GM18498 (cell line): ENCODE results near the gene TECPR2.

ENCODE experiments used
- ATAC-seq: cut with Tn5 transposase; IDR thresholded peaks from one replicate; pipeline ENCODE4 v1.9.1; 2021; ENCODE audit warnings: mild to moderate bottlenecking, moderate library complexity; ENCODE audit not compliant: unreplicated experiment

Gene TECPR2

DNA sequence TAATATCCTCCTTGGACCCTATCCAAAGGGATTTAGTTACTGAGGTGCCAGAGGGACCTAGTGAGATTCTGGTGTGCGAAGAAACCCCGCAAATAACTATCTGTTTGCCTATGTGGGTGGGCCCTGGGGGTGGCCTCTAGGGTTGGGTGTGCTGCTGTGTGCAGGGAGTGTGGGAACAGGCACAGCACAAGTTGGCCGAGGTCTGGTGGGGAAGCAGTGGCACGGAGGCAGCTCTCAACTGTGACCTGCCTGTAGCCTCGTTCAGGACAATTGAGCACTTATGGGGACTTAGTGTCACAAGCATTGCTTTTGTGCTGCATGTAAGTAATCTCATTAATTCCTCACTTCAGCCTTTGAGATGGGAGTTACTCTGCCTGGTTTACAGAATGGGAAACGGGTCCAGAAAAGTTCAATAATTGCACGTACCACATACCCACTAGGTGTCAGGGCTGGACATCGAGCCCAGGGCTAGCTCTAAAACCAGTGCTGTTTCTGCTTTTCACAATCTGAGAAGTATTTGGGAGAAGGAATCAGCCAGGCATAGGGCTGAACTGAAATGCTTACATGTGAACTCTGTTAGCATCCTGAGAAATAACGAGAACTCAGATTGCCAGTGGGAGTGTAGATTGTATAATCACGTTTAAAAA is 58.8 kb downstream of the TECPR2 start:
- no peak for ATAC-seq

DNA sequence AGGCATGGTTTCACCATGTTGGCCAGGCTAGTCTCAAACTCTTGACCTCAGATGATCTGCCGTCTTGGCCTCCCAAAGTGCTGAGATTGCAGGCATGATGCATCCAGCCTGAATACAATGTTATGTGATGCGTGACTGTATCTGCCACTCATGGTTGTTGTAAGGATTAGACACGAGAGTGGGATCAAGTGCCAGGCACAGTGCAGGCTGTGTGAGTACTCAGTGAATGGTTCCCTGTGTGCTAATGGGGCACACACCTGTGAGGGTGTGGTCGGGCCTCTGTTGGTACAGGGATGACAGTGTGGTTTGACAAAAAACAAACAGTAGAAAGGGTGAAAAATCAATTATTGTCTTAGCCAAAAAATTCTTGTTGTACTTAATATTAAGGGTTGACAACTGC is 61.8 kb downstream of the TECPR2 start:
- no peak for ATAC-seq

DNA sequence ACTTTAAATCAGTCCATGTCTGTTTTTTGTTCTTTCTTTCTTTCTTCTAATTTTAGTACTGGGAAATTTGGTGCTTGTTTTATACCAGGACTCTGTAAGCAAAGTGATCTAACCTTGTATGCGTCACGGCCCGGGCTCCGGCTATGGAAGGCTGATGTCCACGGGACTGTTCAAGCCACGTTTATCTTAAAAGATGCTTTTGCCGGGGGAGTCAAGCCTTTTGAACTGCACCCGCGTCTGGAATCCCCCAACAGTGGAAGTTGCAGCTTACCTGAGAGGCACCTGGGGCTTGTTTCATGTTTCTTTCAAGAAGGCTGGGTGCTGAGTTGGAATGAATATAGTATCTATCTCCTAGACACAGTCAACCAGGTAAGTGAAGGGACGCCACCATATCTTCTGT is 62.2 kb downstream of the TECPR2 start:
- ATAC-seq = no peak

DNA sequence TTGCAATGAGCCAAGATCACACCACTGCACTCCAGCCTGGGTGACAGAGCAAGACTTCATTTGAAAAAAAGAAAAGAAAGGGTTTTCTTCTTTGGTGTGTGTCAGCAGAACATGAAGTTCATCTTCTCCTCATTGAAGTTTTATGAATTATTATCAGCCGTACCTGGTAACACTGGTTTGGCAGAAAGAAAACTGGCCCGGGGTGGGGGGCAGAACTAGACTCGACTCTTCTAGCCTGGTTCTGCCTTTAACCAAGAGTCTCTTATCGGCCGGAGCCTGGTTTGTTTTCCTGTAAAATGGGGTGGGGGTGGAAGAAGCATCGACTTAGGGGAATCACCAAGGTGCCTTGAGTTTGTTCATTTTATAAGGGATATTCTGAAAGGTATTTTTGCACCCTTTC is 64.1 kb downstream of the TECPR2 start:
- ATAC-seq = no peak

DNA sequence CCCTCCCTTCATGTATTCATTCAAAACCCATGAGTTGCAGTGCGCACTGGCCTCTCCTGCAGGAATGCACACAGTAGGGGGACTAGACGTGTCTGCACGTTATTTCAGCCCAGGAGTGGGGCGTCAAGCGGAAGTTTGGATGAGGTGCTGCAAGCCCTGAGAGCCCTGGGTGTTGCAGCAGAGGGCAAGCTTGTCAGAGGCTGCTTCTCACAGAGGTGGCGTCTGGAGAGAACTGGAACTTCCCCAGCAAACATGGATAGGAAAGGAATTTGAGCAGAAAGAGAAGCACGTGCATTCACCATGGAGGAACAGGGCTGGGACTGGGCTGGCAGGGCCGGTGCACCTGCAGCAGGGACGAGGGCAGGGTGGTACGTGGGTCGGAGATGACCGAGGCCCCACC is 64.9 kb downstream of the TECPR2 start:
- no peak for ATAC-seq

DNA sequence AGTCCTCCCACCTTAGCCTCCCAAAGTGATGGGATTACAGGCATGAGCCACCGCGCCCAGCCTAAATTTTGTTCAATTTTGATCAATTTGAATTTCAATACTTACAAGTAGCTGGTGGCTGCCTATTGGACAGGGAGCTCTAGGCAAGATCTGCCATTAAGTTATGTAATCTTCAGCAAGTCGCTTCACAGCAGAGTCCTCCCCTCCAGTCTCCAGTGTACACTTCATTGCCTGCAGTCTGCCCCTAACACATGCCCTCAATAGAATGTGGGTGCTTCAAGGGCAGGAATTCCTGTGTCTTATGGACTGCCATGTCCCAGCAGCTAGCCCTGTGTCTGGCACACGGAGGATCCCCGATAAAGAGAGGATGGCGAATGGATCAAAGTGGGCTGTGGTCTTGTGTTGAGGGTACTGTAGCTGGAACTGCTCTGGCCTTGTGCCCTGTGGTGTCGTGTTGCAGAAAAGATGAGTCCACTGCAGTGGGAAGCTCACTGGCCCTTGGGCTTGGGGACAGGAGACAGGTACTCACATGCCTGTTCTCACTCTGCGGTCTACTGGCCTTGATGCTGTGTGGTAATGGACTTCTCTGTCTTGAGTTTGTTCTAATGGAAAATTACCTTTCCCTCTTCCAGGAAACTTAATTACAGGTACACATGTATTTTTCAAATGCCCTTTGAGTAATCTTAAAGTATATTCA is 67.6 kb downstream of the TECPR2 start:
- no peak for ATAC-seq

DNA sequence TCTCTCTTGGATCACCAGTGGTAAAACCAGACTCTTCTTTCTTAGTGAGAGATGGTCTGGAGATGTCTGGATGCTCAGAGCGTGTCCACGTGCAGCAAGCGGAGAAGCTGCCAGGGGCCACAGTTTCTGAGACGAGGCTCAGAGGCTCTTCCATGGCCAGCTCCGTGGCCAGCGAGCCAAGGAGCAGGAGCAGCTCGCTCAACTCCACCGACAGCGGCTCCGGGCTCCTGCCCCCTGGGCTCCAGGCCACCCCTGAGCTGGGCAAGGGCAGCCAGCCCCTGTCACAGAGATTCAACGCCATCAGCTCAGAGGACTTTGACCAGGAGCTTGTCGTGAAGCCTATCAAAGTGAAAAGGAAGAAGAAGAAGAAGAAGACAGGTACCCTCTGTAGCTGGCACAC is 69.0 kb downstream of the TECPR2 start:
- no peak for ATAC-seq

DNA sequence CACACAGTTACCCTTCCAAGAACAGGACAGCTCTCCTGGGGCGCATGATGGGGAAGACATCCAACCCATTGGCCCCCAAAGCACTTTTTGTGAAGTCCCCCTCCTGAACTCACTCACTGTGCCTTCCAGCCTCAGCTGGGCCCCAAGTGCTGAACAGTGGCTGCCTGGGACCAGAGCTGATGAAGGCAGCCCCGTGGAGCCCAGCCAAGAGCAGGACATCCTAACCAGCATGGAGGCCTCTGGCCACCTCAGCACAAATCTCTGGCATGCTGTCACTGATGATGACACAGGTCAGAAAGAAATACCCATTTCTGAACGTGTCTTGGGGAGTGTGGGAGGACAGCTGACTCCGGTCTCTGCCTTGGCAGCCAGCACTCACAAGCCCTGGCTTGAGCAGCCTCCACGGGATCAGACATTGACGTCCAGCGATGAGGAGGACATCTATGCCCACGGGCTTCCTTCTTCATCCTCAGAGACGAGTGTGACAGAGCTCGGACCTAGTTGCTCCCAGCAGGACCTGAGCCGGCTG is 72.0 kb downstream of the TECPR2 start:
- ATAC-seq = no peak

DNA sequence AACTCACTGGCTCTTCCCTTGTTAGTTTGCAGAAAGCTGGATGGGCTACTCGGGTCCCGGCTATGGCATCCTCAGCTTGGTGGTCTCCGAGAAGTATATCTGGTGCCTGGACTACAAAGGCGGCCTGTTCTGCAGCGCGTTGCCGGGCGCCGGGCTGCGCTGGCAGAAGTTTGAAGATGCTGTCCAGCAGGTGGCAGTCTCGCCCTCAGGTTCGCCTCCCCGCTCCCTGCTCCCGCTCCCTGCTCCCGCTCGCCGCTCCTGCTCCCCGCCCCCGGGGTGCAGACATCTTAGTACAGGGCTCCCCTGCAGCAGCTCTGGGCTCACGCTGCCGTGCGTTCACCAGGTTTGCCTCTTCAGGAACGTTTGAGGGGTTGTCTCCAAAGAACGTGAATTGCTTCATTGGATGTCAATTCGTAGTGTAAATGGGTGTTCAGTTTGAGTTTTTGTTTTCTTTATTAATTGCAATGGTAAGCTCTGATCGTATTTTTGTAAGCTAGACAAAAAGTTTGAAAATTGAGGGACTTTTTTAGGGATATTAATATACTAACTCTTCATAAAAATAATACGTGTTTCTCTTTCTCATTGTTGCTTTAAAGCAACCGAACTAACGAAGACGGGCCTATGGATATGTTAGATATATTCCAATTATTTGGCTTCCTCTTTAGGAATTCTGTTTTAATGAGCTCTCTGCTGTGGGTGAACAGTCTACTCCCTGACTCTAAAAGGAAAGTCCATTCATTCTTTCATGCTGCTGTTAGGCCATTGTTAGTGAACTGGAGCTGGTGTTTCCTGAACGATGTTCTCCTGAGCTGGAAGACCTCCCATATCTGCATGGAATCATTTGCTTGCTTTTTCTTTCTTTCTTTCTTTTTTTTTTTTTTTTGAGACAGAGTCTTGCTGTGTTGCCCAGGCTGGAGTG is 75.5 kb downstream of the TECPR2 start:
- no peak for ATAC-seq

DNA sequence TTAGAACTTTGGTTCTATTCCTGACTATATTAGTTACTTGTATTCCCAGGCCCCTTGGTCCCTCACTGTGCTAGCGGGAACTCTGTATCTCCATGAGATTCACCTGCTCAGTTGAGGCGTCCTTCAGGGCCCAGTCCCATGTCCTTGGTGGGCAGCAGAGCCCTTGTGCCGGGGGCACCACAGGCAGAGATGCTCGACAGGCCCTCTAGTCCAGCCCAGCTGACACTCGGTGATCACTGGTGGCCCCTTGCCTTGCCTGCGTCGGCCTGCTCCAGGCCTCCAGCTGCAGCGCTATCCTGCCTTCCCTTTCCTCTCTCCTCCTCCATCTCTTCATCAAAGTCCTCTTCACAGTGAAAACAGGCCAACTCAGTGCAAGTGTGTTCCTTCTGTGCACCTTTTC is 76.8 kb downstream of the TECPR2 start:
- no peak for ATAC-seq

DNA sequence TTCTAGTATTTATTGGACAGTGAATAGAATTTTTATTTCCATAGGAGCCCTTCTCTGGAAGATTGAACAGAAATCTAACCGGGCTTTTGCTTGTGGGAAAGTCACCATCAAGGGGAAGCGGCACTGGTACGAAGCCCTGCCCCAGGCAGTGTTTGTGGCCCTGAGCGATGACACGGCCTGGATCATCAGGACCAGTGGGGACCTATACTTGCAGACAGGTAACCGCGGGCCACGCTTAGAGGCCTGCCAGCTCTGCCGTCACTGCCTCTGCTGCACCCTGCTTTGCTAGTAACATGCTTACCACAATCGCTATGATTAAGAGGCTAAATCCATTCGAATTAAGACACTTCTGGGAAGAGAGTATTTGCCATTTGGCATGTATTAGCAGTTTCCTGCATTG is 77.7 kb downstream of the TECPR2 start:
- ATAC-seq = no peak

DNA sequence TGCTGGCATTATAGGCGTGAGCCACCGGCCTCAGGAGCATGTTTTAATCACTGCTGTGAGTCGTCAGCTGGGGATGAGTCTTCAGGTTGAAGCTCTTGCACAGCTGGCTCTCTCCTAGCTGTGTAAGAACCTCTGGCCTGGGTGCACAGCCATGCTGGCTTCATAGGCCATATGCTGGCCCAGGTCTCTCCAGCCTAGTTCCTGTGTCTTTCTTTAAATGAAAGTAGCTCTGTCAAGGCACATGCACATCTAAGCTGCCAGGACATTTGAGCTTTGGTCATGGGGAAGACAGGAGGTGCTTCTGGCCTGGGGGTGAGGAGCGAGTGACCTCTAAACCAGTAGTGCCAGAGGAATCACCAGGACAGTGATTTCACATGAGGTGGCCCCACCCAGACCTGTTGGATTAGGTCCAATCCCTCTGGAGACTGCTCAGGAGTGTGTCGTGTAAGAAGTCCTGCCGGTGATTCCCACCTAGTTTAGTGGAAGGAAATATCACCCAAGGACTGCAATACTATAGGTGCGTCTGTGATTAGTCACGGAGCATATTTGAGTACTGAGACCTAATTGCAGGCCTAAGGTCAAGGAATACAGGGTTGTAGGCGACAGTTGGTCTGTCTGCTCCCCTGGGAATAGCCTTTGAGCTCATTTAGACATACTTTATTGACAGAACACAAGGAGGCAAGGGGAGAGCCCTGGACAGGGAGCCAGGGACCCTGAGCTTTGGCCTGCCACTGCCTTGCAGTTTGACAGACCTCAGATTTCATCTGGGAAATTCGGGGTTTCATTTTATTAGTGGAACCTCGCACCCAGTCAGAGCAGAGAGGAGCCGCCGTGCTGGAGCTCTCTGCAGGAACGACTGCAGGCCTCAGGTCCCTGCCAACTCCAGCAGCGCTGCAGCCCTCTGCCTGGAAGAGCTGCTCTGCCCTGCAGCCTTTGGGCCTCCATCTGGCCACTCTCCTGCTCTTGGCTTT is 79.8 kb downstream of the TECPR2 start:
- no peak for ATAC-seq

DNA sequence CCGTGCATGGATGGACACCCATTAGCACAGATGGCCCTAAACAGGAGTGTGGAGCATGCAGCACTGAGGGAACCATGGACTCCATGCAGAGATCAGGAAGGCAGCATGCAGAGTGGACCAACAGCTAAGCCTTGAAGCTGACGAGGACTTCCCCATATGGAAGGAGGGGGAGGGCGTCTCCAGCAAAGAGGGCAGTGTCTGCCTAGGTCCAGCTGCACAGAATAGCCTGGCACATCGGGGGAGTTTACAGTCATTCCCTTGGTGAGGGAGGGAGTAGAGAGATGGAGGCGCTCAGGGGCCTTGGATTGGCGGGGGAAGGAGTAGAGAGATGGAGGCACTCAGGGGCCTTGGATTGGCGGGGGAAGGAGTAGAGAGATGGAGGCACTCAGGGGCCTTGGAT is 82.3 kb downstream of the TECPR2 start:
- no peak for ATAC-seq

DNA sequence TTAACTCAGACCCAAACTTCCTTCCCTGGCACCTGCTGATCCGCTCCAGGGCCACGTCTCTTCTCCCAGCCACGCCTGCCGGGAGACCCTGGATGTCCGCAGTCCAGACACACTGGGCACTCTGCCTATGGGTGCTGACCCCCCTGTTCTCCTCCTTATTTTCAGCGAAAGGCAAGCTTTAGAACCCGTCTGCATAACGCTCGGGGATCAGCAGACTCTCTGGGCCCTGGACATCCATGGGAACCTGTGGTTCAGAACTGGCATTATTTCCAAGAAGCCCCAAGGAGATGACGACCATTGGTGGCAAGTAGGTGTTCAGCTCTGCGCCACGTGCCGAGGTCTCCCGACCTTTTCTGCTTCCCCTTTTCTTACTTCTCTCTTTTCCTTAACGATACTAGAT is 82.9 kb downstream of the TECPR2 start:
- no peak for ATAC-seq

DNA sequence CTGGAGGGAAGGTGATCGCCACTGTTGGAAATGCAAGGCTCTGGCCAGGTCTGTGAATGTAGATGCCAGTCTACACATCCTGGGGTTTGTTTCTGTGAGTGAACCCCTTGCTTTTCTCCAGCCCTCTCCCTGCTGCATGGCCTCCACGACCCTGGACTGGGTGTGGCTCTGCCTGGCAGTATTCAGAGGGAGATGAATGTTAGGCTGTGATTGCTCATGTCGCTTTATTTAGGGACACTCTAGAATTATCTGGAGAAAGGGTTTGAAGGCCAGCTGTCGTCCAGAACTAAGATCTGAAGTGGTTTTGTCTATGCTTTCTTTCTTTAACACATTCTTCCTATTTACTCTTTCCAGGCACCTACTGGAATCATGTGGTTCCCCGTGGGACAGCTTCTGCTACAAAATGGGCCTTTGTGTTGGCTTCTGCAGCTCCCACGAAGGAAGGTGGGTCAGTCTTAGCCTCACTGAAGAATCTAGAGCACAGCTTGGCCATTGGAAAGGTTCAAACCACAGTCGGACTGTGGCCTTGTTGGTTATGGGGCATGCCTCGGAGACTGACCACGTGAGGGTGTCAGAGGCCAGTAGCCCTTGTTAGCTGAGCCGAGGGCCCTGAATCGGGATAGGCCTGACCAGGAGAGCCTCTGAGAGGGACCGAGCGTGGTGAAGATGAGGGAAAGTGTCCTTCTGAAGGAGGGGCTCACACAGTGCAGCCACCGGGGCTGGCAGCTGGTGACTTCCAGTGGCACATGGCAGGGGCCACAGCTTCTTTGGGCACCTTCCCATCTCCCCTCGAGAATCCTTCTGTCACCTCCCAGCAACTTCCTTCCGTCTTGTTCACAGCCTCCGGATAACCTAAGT is 87.7 kb downstream of the TECPR2 start:
- ATAC-seq = no peak

DNA sequence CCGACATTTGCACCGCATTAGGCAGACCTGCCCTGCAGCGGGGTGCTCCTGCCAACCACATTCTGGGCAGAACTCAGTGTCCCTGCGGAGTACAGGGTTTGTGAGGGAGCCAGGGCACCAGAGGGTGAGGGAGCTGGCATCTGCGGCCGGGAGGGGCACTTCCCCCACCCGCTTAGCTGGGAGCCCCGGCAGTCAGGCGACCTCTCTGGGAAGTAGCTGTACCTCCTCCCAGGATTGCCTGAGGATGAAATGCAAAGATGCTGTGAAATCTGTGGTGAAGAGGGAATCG is 88.3 kb downstream of the TECPR2 start:
- no peak for ATAC-seq

DNA sequence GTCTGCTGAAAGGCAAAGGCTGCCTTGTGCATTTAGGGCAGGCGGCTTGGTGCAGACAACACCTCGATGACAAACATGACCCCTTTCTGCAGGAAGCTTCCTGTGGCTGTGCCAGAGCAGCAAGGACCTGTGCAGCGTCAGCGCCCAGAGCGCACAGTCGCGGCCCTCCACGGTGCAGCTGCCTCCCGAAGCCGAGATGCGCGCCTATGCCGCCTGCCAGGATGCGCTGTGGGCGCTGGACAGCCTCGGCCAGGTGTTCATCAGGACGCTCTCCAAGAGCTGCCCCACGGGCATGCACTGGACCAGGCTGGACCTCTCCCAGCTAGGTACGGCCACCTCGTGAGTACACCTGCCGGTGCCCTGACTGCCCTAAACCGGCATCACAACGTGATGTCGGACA is 89.6 kb downstream of the TECPR2 start:
- no peak for ATAC-seq

DNA sequence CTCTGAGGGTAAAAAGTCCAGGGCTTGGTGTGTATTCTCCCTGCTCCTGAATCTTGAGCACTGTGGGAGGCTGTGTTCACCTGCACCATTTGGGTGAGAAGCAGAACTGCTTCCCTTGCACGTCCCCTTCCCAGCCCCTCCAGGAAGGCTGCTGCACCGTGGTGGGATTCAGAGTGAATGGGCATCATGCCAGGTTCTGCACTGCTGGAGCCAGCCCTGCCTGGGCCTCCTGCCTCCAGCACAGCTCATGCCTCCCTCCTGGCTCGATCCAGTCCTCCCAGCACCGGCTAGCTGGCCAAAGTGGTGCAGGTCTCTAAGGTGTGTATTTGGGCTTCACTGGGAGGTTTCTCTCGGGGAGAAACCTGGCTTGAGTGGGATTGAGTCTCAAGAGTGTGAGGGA is 92.0 kb downstream of the TECPR2 start:
- ATAC-seq = no peak

DNA sequence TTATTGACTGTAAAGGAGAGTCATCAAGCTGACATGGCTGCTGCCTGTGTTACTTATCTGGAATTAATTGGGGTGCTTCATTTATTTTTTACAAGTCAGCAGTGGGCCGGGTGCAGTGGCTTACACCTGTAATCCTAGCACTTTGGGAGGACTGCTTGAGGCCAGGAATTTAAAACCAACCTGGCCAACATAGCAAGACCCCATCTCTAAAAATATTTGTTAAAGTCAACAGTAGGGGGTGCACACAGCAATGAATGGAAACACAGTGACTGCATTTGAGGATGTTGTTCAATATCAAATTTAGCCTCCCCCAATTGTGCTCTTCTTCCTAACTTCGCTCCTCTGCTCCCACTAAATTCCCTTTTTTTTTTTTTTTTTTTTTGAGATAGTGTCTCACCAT is 94.8 kb downstream of the TECPR2 start:
- ATAC-seq = no peak
